UCSD-AML1 (cell line): ENCODE measurements around the gene EARS2.

ENCODE experiments used
- DNase-seq: peaks from one replicate; lab custom pipeline; 2025; ENCODE audit not compliant: unreplicated experiment; lab: John Stamatoyannopoulos, UW

The EARS2 gene

DNA sequence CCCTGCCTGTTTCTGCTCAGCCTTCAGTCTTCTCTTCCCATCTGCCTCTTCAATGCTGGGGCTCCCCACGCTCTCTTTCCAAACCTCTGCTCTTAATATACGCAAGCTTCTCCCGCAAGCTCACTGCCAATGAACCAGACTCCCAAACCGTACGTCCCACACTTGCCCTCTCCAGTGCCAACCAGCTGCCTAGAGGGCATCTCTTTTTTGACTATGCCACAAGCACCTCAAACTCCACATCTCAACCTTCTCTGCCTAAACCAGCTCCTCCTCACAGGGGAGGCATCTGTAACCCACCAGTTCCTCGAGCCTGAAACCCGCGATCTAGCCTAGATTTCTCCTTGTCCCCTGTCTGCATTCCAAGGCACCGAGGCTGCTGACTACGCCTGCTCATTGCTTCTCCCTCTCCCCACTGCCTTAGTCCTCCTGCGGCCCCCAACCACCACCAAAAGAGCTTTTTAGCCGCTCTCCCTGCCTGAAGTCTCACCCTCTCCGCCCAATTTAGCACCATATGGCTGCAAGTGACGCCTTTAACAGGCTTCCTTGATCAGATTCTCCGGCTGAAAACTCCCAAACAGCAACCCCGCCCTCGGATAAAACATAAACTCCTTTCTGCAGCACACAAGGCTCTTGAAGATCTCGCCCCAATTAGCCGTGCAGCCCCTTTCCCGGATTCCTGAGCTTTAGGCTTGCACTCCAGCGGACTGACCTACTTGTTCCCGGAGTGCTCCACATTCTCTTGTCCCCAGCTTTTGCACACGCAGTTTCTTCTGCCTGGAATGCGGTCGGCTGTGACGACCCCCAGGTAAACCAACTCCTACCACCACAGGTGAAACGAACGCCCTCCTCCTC, 48.3 kb downstream of the EARS2 start:
- DNase-seq: no peak

DNA sequence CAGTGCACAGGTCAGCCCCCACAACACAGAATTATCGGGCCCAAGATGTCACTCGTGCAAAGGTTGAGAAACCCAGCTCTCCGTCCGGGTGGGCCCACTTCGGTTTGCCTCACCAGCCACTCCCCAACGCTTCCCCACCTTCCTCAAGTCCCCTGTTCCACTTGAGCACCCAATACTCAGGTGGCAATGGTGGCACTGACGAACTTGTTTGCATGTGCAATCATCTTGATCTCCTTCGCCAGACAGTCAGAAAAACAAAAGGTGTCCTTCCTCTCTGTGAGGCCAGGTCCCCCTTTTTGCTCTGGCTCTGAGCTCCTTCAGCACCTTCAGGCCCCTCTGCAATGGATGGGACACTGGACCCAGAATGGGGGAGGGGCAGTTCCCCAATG, 50.5 kb downstream of the EARS2 start:
- DNase-seq: no peak

DNA sequence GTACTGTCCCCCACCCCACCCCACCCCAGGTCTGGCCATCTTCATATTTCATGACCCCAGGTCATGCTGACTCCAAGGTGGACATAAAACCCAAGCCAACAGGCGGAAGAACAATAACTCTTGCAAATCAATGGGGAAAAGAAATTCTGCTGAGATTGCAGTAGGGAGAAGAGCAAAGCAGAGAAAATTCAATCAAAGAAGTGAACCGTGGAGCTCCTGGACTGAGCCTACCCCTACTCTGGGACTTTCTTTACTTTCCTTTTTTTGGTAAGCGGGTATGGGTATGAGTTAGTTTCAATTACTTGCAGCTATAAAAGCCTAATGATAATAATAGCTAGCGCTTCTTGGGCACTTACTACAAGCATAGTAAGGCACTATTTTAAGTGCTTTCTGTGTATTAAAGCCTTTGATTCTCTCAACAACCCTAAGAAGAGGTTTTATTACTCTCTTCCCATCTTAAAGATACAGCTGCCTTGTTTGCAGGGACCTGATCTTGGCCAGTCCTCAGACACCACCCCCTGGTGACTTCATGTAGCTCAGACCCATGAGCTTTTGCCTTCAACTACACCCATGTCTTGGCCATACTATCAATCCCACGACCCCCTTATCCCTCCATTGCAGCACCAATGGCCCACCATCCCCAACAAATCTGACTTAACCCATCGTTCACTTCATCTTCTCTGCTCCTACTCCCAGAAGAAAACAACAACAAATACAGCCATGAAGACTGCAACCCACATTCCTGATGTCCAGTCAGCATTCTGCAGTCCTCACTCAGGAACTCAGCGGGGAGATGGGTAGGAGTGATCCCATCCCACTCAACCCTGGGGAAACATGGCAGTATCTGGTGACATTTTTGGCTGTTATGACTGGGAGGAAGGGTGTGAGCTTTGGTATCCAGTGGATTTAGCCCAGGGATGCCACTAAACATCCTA, 51.2 kb downstream of the EARS2 start:
- no peak for DNase-seq

DNA sequence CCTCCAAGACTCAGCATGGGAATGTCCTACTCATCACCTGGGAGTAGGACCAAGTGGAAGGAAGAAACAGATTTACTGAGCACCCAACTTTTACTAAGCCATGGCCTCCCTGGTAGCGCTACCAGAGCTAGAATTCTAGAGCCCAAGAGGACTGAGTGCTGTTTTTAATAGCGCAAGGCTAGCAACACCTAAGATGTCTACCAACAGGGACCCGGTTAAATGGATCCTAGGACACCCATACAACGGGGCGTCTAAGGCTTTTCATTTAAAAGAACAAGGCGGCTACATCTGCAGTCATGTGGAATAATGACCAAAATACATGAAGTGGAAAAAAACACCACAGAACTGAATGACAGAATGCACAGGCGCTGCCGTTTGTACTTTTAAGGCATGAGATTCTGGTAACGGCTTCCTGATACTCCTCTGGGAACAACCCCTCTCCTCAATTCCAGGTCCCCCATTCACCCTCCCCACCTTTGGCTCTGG, 51.9 kb downstream of the EARS2 start:
- DNase-seq: no peak

DNA sequence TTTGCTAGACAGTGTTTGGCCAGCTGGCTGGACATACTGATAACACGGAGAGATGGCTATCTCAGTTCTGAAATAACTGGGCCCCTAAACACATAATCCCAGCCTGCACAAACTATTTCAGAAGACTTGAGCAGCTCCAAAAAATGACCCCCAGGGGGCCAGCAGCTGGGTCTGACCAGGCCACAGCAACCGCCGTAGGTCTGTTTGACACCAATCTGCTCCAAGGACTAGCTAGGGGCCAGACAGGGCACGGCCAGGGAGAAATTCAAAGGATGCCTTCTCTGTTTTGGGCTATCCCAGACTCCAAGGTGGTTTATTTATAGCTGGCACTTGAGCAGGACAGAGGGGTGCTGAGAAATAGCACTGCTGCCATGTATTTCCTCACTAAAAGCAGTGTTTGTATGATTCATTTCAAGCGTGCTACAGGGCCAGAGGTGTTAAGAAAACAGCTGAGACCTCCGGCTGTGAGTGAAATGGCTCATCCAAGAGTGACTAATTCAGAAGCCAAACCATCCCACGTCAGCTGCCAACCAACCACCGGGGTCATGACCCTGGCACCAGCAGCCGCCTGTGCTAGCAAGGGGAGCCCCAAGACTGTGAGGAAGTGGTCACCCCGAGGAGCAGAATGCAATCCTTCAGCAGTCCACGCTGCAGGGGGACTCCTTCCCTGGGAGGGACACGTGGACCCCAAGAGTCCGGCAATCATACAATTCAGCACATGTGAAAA, 52.5 kb downstream of the EARS2 start:
- DNase-seq: no peak

DNA sequence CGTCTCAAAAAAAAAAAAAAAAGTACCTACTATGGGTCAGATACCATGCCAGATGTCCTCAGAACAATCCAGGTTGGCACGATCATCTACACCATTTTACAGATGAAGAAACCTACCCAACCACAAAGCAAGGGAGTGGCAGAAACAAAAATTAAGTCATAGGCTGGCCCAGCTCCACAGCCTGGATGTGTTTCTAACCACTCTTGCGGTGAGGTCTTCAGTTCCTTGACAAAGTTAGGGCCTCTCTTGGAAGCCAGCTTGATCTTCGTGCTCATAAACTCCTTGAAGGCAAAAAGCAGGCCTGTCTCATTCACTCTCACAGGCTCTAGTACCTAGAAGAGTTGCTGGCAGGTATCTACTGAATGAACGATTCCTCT, 53.1 kb downstream of the EARS2 start:
- DNase-seq: no peak

DNA sequence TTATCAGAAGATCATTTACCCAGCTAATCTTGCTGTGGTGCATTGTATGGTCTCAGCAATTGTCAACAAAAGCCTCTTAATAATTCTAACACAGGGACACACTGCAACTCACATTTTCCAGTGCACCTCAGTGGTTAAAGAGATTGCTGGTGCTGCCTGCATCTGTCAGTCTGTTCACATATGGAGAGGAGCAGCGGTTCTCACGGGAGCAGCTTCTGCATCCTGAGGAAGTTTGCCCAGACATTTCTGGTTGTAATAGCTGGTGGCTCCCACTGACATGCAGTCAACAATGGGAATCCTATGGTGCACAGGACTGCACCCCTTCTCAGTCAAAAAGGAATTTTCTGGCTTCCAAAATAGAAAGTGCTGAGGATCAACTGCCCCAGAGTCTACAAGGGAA, 54.7 kb downstream of the EARS2 start:
- DNase-seq: peak; percentile 17

DNA sequence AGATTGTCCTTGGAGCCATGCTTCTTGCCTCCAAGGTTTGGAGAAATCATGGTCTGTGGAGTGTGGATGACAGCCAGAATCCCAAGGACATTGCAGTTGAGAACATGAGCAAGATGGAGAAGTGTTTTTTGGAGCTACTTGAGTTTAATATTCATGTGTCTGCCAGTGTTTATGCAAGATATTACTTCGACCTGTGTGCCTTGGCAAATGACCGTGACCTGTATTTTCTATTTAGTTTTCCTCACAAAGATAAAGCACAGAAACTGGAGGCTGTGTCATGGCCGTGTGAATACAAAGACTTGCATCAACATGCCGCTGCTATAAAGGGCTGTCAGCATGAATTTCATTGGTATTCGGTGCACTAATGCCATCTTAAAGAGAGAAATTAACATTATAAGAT, 55.9 kb downstream of the EARS2 start:
- DNase-seq: no peak

DNA sequence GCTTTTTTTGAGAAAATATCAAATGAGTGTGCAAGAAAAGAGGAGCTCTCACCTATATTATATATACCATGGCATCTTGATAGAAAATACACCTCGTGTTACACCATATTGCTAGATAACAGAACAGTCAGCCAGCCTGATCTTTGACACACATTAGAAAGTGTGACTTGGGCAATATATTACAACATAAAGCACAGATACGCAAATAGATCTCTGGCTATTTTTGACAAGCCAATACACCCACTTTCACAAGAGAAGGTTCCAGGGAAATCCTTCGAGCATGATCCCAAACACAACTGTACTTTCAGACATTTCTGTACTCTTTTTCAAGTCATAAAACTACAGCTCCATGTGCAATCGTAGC, 56.3 kb downstream of the EARS2 start:
- no peak for DNase-seq

DNA sequence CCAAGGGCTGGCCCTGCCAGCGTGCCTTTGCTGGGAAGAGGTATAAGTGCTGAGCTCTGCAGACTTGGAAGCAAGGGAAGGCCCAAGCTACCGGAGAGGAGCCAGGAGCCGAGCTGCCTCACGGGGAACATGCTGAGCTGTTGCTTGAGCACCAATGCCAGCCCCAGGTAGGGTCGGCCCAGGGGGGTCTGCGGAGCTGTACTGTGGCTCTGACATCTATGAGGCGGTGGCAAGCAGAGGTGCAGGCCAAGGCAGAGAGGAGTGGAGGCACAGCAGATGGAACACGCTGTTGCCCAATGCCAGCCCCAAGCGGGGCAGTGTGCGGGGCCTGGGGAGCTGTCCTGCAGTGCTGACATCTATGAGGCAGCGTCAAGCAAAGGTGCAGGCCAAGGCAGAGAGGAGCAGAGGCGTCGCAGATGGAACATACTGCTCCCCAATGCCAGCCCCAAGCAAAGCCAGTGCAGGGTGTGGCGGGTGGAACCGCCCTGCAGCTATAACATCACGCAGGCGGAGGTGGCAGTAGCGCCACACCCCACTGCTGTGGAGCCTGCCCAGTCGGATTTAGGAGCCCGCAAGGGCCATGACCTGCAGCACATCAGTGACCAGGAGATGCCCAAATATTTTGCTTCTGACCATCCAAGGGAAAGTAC, 56.8 kb downstream of the EARS2 start:
- DNase-seq: no peak

DNA sequence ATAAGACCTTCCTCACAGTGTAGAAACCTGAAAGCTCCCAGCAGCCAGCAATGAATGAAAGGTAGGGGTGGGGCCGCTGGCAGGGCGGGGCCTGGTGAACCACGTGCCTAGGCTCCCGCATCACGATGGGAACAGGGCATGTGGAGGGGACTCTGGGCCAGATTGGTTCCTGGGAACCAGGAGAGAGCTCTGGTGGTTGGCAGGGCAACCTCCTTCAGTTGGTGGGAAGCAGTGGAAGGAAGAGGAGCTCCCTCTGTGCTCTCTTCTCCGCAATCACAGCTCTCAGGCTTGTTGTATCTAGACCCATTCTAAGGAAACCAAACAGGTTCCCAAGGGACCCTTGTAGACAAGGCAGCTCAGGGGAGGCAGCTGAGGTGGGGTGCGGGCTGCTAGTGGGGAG, 57.3 kb downstream of the EARS2 start:
- DNase-seq: no peak

DNA sequence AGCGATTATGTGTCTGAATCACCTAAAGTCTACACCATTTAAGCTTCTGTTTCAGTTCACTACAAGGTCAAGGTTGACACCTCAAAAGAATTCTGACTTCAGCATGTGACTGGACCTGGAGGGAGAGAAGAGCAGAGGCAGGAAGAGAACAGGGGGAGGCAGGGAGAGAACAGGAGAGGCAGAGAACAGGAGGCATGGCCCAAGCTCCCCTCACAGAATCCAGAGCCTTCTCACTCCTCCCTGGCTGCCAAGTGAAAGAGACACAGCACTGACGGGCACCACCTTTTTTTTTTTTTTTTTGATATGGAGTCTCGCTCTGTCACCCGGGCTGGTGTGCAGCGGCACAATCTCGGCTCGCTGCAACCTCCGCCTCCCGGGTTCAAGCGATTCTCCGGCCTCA, 58.3 kb downstream of the EARS2 start:
- no peak for DNase-seq

DNA sequence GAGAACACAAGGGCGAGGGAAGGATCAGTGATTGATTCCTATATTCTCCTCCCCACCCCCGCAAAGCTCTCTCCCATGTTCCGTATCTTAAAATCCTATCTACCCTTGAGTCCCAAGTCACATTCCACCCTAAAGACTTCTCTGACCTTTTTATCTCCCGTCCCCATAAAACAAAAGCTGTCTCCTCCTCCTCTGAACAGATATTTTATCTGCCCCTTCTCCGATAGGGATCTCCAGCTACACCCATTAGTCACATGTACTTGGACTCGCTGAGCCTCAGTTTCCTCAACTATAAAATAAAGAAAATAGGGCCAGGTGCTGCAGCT, 59.6 kb downstream of the EARS2 start:
- no peak for DNase-seq

DNA sequence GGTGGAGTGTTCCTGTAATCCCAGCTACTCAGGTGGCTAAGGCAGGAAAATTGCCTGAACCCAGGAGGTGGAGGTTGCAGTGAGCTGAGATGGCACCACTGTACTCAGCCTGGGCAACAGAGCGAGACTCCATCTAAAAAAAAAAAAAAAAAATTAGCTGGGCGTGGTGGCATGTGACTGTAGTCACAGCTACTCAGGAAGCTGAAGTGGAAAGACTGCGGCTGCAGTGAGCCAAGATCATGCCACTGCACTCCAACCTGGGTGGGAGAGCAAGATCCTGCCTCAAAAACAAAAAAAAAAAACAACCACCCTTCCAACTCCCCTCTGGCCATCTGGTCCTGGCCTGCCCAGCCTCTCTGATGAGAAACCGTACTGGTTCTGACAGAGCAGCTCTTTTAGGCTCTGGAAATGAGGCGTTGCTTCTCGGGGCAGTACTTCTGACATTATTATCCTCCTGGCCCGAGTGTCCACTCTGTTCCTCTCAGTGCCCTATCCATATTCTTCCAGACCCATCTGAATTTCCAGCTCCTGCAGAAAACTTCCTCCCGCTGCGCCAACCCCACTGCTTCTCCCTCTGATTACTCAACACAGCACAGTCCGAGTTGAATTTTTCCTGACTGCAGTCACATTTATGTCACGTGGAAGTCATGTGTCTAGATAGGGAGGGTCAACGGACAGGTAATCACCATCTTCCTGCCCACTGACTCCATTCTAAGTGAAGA, 60.2 kb downstream of the EARS2 start:
- DNase-seq: no peak

DNA sequence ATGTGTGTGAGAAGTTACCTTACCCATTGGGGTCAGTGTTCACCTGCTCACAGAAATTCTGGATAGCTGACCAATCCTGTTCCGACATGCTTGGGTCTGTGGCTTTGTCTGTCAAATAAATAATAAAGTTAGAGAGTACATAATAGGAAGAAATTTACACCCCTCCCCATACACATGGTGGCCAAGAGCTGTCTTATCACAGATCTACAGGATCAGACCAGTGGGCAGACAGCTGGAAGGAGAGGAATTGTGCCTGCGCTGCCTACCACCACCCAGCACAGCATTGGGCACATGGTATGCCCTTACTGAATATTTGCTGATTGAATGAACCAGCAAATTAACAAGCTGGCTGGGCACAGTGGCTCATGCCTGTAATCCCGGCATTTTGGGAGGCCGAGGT, 61.5 kb downstream of the EARS2 start:
- DNase-seq: no peak

DNA sequence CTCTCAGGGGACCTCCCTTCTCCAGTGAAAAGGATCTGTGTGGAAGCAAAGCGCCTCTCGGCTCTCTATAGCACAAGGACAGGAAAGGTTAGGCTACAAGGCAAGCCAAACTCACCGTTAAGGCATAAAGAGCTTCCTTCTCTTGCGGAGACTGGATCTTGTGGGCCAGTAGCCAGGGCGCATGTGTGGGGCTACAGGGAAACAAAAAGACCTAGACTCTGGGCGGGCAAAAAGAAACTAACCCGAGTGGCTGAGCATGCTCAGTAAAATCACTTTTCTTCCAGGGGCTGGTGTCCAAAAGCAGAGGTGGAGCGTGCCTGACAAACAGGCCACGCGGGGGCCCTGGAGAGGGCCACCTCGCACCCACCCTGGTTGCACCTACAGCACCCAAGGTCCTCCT, 63.0 kb downstream of the EARS2 start:
- DNase-seq: no peak

DNA sequence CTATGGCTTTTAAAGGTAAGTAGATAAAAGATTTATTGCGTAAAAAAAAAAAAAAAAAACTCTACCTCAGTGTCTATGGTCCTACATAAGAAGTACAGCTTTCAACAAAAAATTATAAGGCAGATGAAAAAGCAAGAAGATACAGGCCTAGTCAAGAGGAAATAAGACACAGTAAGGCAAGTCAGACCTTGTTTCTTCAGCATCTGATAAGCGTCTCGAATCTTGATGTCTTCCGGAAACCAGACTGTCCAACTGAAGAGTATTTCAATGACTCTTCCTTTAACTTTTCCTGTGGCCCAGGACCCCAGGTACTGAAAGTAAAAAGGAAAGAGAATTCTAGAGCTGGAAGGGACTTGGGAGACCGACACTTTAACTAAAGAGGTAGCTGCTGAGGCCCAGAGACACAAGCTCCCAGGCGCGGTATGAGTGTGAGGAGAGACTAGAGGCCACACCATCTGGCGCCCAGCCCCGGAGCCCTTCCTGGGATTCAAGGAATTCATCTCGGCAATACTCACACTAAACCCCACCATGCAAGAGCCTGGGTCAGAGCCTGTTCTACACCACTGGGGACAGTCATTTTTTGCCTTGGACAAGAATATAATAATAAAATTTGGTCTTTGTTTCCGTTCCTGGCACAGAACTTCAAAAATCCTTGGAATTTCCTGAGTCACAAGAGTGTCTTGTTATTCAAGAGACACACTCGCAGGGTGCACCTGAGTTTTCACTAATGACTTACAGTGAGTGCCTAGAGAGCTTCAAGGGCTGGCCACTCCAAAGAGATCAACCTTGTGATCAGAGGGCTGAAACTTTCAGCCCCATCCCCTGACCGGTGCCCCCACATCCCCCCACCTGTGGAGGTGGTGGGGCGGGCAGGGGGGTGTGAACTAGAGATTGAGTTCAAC, 65.4 kb downstream of the EARS2 start:
- DNase-seq: no peak

DNA sequence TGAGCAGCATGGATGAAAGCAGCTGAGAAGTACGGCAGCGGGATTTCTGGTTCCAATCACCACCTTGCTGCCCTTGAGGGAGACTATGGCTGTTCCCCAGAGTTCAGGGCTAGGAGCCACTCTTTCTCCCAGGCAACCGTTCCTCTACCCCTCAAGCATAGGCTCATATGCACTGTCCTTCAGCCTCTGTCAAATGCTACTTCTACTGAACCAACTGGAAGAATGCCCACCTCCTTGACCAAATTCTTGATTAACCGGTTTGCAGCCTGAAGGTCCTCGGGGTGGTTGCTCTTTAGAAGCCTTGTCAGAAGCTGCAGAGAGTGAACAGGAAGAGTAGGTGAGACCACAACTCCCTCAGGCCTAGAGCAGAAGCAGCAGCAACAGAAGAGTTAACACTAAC, 70.7 kb downstream of the EARS2 start:
- no peak for DNase-seq

DNA sequence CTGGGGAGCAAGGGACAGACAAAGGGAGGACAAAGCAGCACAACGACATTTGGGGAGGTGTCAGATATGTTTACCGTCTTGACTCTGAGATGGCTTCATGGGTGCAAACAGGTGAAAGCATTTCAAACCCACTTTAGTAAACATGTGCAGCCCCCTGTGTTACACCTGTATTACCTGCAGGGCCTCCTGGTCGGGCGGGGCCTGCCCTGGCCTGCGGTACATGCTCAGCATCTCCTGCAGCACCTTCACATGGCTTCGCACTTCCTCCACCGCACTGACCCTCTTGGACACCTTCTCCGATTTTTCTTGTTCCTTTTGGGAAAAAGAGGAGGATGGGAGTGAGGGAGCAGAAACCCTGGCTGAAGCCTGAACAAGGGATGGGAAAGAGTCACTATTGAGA, 71.3 kb downstream of the EARS2 start:
- DNase-seq: no peak

DNA sequence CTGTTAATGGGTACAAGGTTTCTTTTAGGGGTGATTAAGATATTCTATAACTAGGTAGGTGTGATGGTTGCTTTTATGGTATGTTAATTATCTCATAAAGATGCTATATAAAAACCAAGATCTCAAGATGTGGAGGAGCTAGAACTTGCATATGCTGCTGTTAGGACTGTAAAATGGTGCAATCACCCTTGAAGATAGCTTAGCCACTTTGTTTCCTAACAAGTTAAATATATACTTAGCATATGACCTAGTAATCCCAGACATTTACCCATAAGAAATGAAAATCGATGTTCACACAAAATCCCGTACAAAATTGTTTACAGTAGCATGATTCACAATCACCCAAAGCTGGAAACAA, 71.9 kb downstream of the EARS2 start:
- DNase-seq: no peak
